Left lung (tissue), 10 donors: ENCODE measurements around the gene MYL10. TPM values are rescaled to one million over a fixed set of nuclear protein-coding genes. Genes with fewer than 3 reads are reported as not detected.

ENCODE experiments used
- ATAC-seq: fragments of 200-7000 bp; cut with Tn5 transposase; one replicate; pipeline ENCODE4 v1.9.1; 2020; ENCODE audit warnings: moderate library complexity
- DNase-seq, 4 donors: peaks; one replicate each; pipeline ENCODE4 v3.0.0-alpha.2; 2013 to 2020
- H3K27ac ChIP-seq, 2 donors: fragments of 200-600 bp; sonication (generic) in 1 of 2; one replicate each; pipeline versions ENCODE4 v1.5.0 to v1.8.0; 2020 to 2021
- H3K27me3 ChIP-seq, 2 donors: fragments of 200-600 bp; sonication (generic) in 1 of 2; one replicate each; pipeline versions ENCODE4 v1.5.0 to v1.8.0; 2020 to 2021
- H3K36me3 ChIP-seq, 2 donors: fragments of 200-600 bp; sonication (generic) in 1 of 2; one replicate each; pipeline versions ENCODE4 v1.5.0 to v1.8.0; 2020 to 2021
- H3K4me1 ChIP-seq, 2 donors: fragments of 200-600 bp; one replicate each; pipeline ENCODE4 v1.8.0; 2021
- H3K4me3 ChIP-seq, 2 donors: fragments of 200-600 bp; sonication (generic) in 1 of 2; one replicate each; pipeline versions ENCODE4 v1.5.0 to v1.8.0; 2020 to 2021; ENCODE audit warnings: mild to moderate bottlenecking in 1 of 2
- H3K9me3 ChIP-seq, 2 donors: fragments of 200-600 bp; sonication (generic) in 1 of 2; one replicate each; pipeline versions ENCODE4 v1.5.0 to v1.8.0; 2020 to 2021
- CTCF ChIP-seq, 2 donors: fragments of 200-600 bp; sonication (generic) in 1 of 2; IDR thresholded peaks; one replicate each; pipeline versions ENCODE4 v1.5.0 to v1.8.0; 2021; ENCODE audit warnings: antibody characterized with exemption in 2 of 2
- intact Hi-C, 2 donors: fragments of 100-400 bp; cut with DNase I; formaldehyde crosslinking; loops; one replicate each; pipeline versions ENCODE4 v1.11.2 to v1.14.2; 2022
- polyA plus RNA-seq, 6 donors: library from polyadenylated mRNA; unstranded; fragments of 120-200 nt; gene quantifications; one replicate each; pipeline ENCODE4 v1.2.1, GENCODE V29; 2013; ENCODE audit not compliant: insufficient read length in 6 of 6
- total RNA-seq, 2 donors: library from RNA; stranded (reverse); fragmentation: NEBNext Ultra II Directional; extraction: Animal tissue kit (Norgen Biotek cat#: 25700); gene quantifications; one replicate each; pipeline ENCODE4 v1.2.1, GENCODE V29; 2021
- donor health status: DM: no; HTN: yes; CAD: no.
- donor health status: DM: no; HTN: no; CAD: no.

The MYL10 gene
- total and polyA plus RNA-seq, 8 donors = 0.17 to 0.43 (median 0.23) TPM; not detected in 3

GRCh38 chr7:101580596-101580995, 48.5 kb downstream of the MYL10 start:
- no peak for TF ChIP-seq CTCF (IDR thresholded peaks at IDR 0.05)
- no peaks in the 10 kb centered on the region for H3K4me1 ChIP-seq
- ATAC-seq (no peak), DNase-seq (no peak)
- H3K27ac ChIP-seq = no peak overlapping the region
- intact Hi-C loops = no loop called here
- H3K27me3 ChIP-seq = peaks cover 0 to 3% of the 10 kb centered on the region in 2 donors
- no peak overlapping the region for H3K4me3 ChIP-seq
- no peaks in the 10 kb centered on the region for H3K36me3 ChIP-seq
- peaks cover 0 to 2% of the 10 kb centered on the region in 2 donors for H3K9me3 ChIP-seq

GRCh38 chr7:101578552-101578951, 50.5 kb downstream of the MYL10 start:
- Histone ChIP-seq H3K36me3 (no peaks in the 10 kb centered on the region), H3K27me3 (peaks cover 0 to 3% of the 10 kb centered on the region in 2 donors), H3K4me3 (no peak overlapping the region), H3K9me3 (peaks cover 0 to 2% of the 10 kb centered on the region in 2 donors), H3K4me1 (no peaks in the 10 kb centered on the region), H3K27ac (no peak overlapping the region)
- ATAC-seq = no peak
- intact Hi-C loops = no loop called here
- no peak for TF ChIP-seq CTCF (IDR thresholded peaks at IDR 0.05)
- no peak for DNase-seq

- intact Hi-C loops = no loop called here
- no peaks in the 10 kb centered on the region for H3K4me1 ChIP-seq
- no peak overlapping the region for H3K4me3 ChIP-seq
- H3K27me3 ChIP-seq = peaks cover 0 to 3% of the 10 kb centered on the region in 2 donors
- no peak overlapping the region for H3K27ac ChIP-seq
- H3K36me3 ChIP-seq = no peaks in the 10 kb centered on the region
- TF ChIP-seq CTCF (IDR thresholded peaks at IDR 0.05) = no peak
- DNase-seq (no peak), ATAC-seq (no peak)
- peaks cover 0 to 10% of the 10 kb centered on the region in 2 donors for H3K9me3 ChIP-seq
Observed at GRCh38 chr7:101576998-101577397, 52.1 kb downstream of the MYL10 start.

- Histone ChIP-seq H3K27me3 (peaks cover 0 to 3% of the 10 kb centered on the region in 2 donors), H3K9me3 (peaks cover 0 to 19% of the 10 kb centered on the region in 2 donors), H3K4me1 (no peaks in the 10 kb centered on the region), H3K36me3 (no peaks in the 10 kb centered on the region), H3K27ac (no peak overlapping the region), H3K4me3 (no peak overlapping the region)
- DNase-seq (no peak), ATAC-seq (no peak)
- no peak for TF ChIP-seq CTCF (IDR thresholded peaks at IDR 0.05)
- intact Hi-C loops = no loop called here
Observed at GRCh38 chr7:101575721-101576120, 53.4 kb downstream of the MYL10 start.

- no peak for TF ChIP-seq CTCF (IDR thresholded peaks at IDR 0.05)
- no peak overlapping the region for H3K4me3 ChIP-seq
Observed at GRCh38 chr7:101575168-101575567, 53.9 kb downstream of the MYL10 start.

More at GRCh38 chr7:101575168-101575567, 53.9 kb downstream of the MYL10 start:
- DNase-seq (no peak), ATAC-seq (no peak)
- Histone ChIP-seq H3K27me3 (peaks cover 0 to 3% of the 10 kb centered on the region in 2 donors), H3K9me3 (peaks cover 0 to 19% of the 10 kb centered on the region in 2 donors), H3K36me3 (no peaks in the 10 kb centered on the region), H3K4me1 (no peaks in the 10 kb centered on the region), H3K27ac (no peak overlapping the region)
- intact Hi-C loops = no loop called here
